HG03558 (cell line): ENCODE results near the gene ZBTB33.

Source experiments
- ATAC-seq: cut with Tn5 transposase; IDR thresholded peaks from one replicate; pipeline ENCODE4 v1.9.1; 2021; ENCODE audit warnings: moderate number of reproducible peaks; ENCODE audit not compliant: unreplicated experiment; ENCODE audit errors: extremely low read depth

The ZBTB33 gene

DNA sequence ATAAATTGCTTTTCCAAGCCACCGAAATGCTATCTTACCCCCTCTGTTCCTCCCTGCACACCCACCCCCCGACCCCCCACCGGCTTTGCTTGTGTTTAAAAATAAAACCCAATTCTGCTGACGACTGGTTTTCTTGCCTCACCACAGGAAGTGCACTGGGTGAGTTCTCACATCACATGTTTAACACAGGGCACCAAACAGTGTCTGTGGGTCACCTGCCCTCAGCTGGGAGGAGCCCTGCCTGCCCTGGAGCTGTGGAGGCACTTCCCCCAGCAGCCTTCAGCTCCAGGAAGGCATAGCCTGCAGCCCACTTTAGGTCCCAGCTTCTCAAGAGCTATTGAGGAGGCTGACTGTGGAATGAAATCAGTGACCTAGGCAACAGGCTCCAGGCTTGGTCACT is 51.8 kb downstream of the ZBTB33 start:
- peak; percentile 88 for ATAC-seq

DNA sequence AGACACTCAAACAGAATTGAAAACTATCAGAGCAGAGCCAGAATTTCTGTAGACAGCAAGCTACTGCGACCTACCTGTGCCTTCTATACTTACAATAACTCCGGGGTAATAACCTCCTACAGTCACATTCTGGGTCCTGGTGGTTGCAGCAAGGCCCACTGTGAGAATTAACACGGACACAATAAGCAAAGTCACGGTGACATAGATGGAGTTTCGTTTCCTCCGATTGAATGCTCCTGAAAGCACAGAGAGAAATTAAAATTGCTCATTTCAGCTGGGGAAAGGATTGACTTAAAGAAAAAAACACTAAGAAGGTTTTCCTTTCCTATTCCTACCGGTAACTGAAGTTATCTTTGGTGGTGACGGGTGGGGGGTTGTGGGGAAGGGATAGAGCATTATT is 53.6 kb downstream of the ZBTB33 start:
- ATAC-seq, result no peak

DNA sequence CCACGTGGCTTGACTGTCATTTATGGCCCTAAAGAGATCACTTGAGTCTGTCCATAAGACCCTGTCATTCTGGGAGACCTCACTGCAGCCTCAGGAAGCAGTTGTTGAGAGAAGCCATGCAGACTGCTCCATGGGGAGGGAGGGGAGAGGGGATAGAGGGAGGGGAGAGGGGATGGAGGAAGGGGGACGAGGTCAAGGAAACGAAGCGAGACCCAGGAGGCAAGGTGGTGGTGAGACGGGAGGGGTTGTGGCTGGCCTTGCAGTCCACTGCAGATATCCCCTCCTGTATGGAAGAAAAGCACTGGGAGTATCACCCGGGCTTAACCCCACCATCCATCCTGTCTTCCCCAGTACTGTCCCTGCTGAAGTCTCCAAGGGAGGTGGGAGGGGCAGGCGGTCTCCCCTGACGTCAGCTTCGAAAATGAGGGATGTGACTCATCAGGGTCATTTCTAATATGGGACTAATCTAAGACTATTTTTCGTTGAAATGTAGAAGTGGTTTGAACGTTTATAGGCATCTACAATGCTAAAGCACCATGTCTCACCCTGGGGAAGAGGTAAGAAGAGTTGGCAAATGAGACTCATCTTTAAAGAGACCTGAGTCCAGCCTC is 55.0 kb downstream of the ZBTB33 start:
- no peak for ATAC-seq

DNA sequence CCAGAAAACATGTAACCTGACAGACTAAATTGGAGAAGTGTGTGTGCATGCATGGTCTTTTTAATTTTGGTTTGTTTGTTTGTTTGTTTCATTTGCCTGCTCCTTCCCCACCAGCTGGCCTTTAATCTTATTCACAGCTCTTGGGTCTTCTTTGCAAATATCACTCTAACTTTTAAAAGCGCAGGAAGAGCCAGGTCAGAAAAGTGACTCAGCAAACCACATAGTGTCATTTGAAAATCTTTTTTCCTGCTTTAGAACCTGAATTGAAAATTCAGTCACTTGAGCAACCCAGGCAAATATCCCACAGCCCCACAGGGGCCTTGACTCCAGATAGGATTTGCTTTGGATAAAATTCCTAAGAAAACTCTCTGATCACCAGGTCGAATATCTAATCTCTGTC is 56.0 kb downstream of the ZBTB33 start:
- ATAC-seq, result no peak
